ENCODE measurements around the gene ZBTB21.

- TF ChIP-seq SREBF2 (IDR thresholded peaks at IDR 0.05) (no peak), KDM1A (IDR thresholded peaks at IDR 0.05; ENCODE audit: low read depth) (no peak), EP300 (IDR thresholded peaks at IDR 0.05) (no peak)
Measured at GRCh38 chr21:42019706-42020105, 9.5 kb upstream of the ZBTB21 start.

Data from A549 (cell line).